ENCODE measurements around the gene IFI30.

The IFI30 gene

DNA sequence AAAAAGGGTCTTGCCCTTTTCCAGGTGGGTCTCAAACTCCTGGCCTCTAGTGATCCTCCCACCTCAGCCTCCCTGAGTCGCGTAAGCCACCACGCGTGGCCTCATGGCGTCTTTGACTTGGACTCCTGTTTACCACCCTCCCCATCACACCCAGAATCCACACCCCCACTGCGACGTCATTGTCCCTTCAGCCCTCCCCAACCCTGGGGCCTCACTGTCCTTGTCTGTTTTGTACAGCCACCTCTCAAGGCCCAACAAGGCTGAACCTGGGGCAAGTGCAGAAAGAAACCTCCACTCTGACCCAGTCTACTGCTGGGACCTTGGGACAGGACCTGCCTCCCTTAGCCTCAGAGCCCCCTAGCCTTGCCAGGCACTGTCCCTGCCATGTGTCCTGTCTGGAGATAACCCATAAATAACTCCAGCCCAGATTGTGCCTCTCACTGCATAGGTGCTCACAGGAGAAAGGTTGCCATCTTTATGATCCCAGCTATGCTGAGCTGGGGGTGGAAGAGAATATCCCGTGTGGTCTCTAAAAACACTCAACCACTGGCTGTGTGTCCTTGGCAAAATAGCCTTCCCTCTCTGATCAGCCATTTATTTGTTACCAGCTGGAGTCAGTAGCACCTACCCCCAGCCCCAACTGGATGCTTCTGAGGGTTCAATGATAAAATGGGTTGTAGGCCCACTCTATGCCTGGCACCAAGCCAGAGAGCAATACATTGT, 1.8 kb upstream of the IFI30 start:
- no peak for DNase-seq

DNA sequence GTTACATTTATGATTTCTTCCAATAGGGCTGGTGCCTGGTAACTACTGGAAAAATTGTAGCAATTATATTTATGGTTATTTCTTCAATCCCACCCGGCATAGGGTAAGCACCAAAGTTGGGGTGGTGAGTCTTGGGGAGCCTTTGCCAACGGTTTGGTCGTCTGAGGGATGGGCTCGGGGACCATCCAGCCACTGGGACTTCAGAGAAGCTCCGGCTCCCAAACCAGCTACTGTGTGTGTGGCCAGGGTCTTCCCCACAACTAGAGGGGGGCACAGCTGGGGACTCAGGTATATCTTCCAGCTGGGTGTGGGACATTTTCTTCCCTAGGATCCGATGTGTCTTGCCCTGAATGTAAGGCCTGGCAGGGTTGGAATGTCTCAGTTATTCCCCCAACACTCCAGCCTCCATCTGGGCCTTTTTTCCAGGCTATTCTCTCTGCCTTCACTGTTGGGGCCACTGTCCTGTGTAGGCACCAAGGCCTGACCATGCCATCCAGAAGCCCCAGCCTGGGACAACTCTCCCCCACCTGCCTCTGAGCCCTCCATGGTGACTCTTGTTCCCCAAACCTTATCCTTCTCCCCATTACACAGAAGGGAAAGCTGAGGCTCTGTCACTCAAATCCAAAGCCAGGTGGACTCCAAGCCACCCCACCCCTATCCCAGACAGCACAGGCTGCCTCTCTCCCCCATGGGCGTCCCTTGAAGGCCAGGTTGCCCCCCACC, 1.1 kb upstream of the IFI30 start:
- DNase-seq: no peak

DNA sequence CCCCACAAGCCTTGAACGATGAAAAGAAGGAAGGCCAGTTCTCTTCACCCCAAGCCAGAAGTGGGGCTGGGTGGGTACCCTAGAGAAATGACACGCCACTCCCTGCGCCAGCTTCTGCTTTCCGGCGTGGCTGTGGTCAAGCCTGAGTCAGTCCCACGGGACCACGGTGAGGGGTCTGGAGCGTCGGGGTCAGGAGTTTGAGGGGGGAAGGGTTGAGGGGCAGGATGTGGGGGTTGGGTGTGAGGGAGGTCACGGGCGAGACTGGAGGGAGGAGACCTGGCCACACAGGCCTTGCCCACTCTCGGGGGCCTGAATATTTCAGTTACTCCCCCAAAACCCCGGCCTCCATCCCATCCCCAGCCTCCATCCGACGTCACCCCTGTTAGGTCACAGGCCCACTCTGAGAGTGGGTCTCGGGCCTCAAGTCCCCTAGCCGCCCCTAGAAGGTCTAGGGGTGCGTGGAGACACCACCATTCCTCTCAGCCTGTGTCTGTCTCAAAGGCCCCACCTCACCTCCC, 500 bp upstream of the IFI30 start:
- DNase-seq: peak; percentile 39

DNA sequence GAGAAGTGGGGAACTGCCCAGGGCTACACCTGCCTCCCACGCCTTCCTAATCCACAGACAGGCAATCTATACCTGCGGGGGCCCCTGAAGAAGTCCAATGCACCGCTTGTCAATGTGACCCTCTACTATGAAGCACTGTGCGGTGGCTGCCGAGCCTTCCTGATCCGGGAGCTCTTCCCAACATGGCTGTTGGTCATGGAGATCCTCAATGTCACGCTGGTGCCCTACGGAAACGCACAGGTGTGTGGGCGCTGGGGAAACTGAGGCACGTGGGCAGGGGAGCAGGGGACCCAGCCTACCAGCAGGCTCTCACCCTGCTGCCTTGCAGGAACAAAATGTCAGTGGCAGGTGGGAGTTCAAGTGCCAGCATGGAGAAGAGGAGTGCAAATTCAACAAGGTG, 1.4 kb downstream of the IFI30 start:
- DNase-seq: no peak

DNA sequence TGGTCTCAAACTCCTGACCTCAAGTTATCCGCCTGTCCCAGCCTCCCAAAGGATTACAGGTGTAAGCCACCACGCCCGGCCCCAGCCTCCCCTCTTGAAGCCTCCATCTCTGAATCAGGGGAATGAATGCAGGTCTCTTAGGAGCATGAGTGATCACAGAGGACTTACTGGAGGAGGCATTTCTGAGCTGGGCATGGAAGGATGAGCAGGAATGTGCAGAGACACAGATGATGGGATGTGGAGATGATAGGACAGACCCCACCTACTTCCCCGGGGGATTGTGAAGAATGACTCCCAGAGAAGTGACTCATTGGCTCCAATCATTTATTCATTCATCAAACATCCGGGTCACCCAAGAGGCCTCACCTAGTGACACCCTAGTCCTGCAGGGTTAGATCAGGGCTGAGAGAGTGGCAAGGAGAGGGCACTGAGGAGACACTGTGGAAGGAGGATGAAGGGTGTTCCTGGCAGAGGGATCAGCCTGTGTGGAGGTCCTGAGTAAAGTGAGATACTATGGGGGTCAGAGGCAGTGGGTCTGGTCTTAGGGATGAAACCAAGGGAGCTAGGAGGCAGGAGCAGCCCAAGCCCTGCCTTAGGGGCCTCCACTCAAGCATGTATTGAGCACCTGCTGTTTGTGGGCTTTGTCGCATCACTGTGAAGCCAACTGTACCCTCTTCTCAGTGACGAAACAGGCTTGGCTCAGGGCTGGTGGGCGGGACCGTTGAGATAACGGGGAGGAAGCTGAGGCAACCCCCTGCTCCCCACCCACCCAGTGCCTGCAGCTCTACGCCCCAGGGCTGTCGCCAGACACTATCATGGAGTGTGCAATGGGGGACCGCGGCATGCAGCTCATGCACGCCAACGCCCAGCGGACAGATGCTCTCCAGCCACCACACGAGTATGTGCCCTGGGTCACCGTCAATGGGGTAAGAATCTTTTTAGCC, 3.0 kb downstream of the IFI30 start:
- no peak for DNase-seq

DNA sequence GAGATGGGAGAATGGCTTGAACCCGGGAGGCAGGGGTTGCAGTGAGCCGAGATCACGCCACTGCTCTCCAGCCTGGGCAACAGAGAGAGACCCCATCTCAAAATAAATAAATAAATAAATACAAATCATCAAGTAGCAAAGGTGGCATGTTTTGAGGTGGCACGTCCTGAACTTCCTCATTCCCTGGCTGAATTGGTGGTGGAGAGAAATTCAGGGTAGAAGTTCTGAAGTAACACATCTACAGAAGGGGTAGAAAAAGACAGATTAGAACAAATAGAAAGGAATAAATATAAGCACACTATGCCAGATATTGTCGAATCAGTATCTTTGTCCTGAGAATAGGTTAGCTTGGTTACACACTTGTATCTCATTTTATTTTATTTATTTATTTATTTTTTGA, 6.3 kb downstream of the IFI30 start:
- DNase-seq: no peak

DNA sequence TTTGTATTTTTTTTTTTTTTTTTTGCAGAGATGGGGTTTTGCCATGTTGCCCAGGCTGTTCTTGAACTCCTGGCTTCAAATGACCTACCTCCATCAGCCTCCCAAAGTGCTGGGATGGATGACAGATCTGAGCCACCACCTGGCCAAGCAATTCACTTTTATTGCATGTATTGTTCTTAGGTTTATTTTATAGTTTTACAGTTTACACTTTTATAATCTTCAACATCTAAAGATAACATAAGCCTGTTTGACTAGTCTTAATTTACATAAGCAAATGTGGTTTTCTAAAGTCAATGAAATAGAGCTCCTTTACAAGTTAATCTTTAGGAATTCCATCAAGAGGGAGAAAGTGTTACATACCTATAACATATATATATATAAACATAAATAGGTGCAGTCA, 9.9 kb downstream of the IFI30 start:
- no peak for DNase-seq

DNA sequence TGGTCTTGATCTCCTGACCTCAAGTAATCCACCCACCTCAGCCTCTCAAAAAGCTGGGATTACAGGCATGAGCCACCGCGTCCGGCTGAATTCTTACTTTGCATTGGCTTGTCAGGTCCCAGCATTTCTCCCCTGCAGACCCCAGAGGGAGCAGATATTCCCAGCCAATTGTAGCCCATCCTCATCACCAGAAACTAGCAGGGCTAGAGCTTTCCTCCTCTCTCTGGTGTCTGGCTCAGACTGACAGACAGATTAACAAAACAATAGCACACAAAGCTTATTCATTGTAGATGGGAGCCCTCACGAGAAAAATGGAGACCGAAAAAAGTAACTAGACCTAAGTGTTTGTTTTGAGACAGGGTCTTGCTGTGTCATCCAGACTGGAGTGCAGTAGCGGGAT, 11.9 kb downstream of the IFI30 start:
- DNase-seq: no peak

DNA sequence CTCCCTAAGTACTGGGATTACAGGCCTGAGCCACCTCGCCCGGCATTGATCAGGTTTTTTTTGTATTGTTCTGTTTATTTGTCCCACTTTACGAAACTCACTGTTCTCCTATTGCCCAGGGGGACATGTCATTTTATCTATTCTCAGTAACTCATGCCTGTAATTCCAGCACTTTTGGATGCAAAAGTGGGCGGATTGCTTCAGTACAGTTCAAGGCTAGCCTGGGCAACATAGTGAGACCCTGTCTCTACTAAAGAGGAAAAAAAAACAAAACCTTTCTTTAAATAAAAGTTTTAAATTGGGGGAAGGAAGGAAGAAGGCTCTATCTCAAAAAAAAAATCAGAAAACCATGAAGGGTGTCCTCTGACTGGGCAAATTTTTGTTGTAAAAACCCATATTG, 16.7 kb downstream of the IFI30 start:
- no peak for DNase-seq

DNA sequence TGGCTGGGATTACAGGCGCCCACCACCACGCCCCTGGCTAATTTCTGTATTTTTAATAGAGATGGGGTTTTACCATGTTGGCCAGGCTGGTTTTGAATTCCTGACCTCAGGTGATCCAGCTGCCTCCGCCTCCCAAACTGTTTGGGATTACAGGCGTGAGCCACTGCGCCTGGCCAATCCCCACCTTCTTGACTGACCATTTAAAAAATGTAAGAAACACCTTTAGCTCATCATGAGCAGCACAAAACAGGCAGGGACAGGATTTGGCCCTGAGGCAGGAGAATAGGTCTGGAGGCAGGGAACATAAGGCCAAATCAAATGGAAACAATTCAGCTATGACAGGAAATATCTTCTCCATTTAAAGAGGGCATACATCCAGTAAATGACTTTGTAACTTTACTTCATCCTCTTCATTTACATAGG, 18.0 kb downstream of the IFI30 start:
- DNase-seq: no peak

DNA sequence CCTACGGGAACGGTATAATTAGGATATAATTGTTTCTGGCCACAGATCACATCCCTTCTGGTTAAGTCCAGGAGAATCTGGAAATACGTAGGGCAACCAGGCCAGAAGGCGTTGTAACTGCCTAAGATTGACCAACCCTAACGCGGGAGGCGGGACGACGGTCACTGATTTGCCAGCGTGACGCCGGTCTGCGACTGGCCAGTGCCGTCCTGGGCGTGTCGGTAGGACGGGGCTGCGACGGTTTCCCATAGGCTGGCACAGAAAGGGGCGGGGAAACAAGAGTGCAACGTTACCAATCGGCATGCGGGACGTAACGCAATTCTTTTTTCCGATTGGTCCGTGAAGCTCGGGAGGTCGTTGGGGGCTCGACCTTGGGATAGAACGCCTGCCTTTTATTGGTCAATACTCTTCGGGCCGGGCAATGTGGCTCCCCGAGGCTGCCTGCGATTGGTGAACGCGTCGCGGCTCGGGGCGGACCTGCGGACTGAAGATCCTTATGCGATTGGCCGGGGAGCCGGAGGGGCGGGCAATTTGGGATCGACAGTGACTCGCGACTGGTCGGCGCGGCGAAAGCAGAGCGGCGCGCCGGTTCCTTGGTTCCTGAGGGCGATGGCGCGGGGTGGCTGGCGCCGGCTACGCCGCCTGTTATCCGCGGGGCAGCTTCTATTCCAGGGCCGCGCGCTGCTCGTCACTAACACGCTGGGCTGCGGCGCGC, 19.2 kb downstream of the IFI30 start, which contains the start of gene MPV17L2:
TSS of gene MPV17L2 (plus strand) at position 546 of the 715 bp plus-strand sequence. CDS start at position 610, 64 bp downstream.
- DNase-seq: peak; percentile 100

DNA sequence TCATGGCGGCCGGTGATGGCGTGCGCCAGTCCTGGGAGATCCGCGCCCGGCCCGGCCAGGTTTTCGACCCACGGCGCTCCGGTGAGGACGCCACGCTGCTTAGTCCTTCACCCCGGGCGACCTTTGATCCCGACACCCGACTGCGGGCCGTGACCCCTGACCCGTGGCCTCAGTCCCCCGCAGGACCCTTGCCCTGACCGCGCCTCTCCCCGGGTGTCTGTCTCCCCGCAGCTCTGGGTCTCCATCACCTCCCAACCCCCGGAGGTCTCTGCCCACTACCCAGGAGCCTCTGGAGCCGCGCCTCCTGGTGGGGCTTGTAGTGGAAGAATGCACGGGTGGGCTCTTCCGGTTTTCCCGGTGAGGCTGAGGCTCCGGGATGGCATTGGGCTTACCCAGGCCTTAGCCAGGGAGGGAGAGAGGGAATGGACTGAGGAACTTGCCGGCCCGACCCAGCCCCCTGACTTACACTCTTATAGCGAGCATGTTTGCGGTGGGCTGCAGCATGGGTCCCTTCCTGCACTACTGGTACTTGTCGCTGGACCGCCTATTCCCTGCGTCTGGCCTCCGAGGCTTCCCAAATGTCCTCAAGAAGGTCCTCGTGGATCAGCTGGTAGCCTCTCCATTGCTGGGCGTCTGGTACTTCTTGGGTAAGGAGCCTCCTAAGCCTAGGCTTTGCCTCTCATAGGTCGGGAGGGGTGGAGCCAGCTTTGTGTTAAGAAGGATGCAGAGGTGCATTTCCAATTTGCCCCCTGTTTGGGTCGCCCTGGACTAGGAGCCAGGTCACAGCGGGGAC, 20.0 kb downstream of the IFI30 start:
- DNase-seq: peak; percentile 38

DNA sequence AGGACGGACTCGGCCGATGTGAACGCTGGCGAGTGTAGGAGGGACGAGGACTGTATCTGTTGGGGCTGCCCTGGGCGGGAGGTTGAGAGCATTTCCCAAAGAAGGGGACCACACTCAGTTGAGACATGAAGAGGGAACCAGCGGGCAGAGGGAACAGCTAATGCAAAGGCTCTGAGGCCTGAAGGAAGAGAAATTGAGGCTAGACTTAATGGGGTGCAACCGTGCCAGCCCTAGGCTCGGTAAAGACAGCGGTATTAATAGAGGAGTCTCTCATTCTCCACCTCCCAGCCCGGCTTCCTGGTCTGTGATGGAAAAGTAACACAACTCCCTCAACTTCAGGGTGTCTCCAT, 20.5 kb downstream of the IFI30 start:
- no peak for DNase-seq

DNA sequence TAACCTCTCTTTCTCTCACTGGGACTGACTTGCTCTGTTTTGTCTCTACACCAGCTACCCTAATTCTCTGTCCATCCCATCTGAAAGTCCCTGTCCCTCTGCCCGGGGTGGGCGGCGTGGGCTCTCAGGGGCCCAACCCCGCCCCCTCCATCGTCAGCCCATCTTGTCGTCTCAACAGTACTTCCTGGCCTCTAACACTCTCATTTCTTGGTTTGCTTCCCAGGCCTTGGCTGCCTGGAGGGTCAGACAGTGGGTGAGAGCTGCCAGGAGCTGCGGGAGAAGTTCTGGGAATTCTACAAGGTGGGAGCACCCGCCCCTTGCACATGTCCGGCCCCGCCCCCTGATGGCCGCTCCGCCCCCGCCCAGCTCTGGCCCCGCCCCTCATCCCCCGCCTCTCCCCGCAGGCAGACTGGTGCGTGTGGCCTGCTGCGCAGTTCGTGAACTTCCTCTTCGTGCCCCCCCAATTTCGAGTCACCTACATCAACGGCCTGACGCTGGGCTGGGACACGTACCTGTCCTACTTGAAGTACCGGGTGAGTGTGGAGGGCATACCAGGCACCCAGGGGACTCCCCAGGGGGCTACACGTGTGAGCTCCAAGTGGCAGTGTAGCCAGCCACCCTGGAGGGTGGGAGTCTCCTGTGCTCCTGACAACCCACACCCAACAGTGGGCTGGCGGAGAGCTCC, 21.1 kb downstream of the IFI30 start:
- DNase-seq: peak; percentile 54

DNA sequence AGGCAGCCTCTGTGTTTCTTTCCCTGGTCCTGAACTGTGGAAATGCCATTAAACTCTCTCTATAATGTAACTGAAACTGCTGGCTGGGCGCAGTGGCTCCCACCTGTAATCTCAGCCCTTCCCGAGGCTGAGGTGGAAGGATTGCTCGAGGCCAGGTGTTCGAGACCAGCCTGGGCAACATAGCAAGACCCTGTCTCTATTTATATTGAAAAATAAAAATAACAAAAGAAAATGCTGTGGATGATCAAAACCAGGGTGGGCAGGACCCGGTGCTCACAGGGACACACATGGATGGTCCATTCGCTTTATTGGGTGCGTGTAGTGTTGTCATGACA, 22.9 kb downstream of the IFI30 start:
- DNase-seq: no peak

DNA sequence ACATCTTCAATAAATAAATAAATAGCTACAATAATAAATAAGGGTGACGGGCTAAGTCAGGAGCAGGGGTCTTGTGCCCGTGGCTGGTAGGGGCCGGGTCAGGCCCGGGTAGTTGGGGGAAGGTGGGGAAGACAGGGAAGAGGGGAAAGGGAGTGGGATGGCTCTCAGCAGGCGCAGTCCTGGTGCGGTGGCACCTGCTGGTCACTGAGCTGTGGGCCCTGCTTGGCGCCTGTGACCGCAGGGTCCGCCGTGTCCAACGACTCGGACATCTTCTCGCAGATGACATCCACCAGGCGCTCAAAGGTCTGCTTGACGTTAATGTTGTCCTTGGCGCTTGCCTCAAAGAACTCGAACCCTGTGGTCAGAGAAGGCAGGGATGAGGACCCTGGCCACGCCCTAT, 23.7 kb downstream of the IFI30 start:
- DNase-seq: no peak

DNA sequence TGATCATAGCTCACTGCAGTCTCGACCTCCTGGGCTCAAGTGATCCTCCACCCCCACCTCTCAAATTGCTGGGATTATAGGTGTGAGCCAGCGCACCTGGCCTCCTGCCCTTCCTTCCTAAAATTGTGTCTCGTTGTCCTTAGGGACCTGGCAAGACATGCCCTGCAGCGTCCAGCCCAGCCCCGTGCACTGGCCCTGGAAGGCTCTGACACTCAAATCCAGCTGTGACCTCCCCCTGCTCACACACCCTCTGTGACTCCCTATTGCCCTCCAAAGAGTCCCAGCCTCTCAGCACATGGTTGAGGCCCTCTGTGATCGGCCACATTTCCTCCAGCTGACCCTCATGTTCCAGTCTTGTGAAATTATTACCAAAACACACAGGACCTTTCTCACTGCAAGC, 24.3 kb downstream of the IFI30 start:
- no peak for DNase-seq

DNA sequence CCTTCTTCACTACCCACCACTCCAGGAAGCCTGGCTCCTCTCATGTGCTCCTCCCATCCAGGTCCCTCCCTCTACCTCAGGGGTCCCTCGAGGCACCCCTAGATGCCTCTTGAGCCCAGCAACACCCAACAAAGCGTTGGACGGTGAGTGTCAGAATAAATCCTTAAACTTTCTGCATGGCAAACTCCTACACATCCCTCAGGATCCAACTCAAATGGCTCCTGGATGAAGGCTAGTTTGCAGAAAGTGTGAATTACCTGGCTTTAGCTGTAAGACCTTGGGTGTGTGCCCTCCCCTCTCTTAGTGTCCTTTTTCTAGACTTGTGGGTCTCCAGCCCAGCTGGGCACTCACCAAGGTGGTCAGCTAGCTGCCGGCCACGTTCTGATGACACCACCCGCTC, 24.8 kb downstream of the IFI30 start:
- no peak for DNase-seq

DNA sequence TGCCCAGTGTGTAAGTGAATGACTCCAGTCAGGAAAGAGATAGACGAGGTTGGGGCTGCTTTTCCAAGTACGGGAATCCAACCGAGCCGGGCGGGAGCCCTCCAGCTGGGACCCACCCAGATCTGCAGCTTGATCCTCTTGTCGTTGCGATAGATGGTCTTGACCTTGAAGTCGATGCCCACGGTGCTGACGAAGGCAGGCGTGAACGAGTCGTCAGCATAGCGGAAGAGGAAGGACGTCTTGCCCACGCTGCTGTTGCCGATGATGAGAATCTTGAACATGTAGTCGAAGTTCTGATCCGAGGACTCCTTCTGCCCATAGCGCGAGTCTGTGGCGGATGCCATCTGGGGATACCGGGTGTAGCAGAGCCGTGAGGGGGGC, 28.8 kb downstream of the IFI30 start:
- DNase-seq: no peak

DNA sequence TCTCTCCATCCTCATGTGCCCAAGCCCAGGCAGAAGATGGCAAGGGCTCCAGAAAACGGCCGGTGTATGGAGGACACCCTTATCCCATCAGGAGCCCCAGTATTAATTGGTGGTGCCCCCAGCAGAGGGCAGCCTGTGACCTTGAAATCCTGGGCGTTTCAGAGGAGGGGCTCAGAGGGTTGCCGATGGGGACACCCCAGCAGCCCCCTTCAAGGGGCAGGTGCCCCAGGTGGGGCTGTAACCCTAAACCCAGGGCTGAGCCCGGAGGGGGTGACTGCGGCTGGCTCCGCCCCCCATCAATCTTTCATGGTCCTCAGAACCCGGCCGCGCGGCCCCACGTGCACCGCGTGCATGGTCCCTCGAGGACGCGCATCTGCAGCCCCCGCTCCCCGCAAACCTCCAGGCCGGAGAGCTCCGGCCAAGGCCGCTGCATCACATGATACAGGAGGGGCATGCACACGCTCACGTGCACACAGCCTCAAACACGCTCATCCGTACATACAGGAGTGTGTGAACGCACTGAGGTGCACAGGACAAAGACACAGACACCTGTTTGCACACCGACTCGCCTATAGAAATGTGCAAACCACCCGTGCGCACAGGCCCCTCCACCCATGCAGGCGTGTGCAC, 29.3 kb downstream of the IFI30 start:
- no peak for DNase-seq

DNA sequence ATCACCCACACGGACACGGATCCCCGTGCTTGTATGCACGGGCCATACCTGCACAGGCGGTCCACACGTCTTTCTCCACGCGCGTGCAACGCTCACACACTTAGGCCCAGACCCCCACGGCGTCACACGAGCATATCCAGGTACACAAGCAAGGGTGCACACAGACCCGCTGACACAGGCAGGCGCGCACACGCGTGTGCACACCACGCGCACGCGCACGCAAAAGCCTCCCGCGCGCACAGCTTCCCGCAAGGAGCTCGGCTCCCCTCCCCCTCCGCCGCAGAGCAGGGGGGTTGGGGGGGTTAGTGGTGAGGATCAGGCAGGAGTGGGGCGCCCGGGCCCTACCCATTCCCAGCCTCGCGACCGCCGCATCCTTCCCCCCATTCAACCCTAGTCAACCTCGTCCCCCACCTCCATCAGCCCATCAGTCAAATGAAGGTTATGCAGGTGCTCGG, 29.8 kb downstream of the IFI30 start:
- DNase-seq: no peak

Measured in right hindlimb (tissue), 1 donor.